Panc1 (cell line): ENCODE measurements around the gene PABPN1L. TPM values are rescaled to one million over a fixed set of nuclear protein-coding genes. Genes with fewer than 3 reads are reported as not detected.

Experiments
- ATAC-seq: fragments of 200-7000 bp; cut with Tn5 transposase; 2 replicates; pipeline ENCODE4 v1.9.1; 2020; ENCODE audit warnings: mild to moderate bottlenecking, moderate library complexity
- BruUV-seq: library from RNA; stranded (reverse); fragments of 400-500 nt; replicated peaks from 2 replicates; lab custom pipeline; 2021; lab: Mats Ljungman, UMichigan
- CTCF ChIA-PET: fragments of 300-600 bp; sonication (Branson Sonifier 250); formaldehyde crosslinking; loops from one replicate; lab custom pipeline; 2022; ENCODE audit warnings: antibody characterized with exemption; lab: Charles Lee
- POLR2A ChIA-PET: fragments of 300-600 bp; sonication (Branson Sonifier 250); formaldehyde crosslinking; loops from one replicate; lab custom pipeline; 2022; ENCODE audit warnings: antibody characterized with exemption; lab: Charles Lee
- DNase-seq: peaks from one replicate; pipeline ENCODE4 v3.0.0-alpha.2; 2010; ENCODE audit warnings: low read depth, low spot score
- H3K27ac ChIP-seq: 2 replicates; pipeline ENCODE4 v1.5.1; 2011; ENCODE audit warnings: mild to moderate bottlenecking, low read length, inconsistent platforms
- H3K27me3 ChIP-seq: fragments of 200-500 bp; sonication (Bioruptor generic); 2 replicates; pipeline ENCODE4 v1.6.0; 2014; ENCODE audit warnings: low read length, inconsistent platforms; ENCODE audit not compliant: control insufficient read depth, insufficient read depth
- H3K36me3 ChIP-seq: fragments of 200-500 bp; sonication (Bioruptor generic); 2 replicates; pipeline ENCODE4 v1.5.1; 2014; ENCODE audit warnings: inconsistent platforms, mild to moderate bottlenecking, low read length, moderate library complexity; ENCODE audit not compliant: control insufficient read depth, insufficient read depth
- H3K4me1 ChIP-seq: 2 replicates; pipeline ENCODE4 v1.5.1; 2011; ENCODE audit warnings: inconsistent platforms, mild to moderate bottlenecking, low read length, moderate library complexity; ENCODE audit not compliant: control insufficient read depth, insufficient read depth
- H3K4me3 ChIP-seq, 2 experiments: 2 replicates each; pipeline ENCODE4 v1.5.1; 2011 to 2012; ENCODE audit warnings: low read depth in 2 of 2, low read length in 2 of 2, mild to moderate bottlenecking in 2 of 2, inconsistent platforms in 1 of 2, moderate library complexity in 1 of 2
- H3K9me3 ChIP-seq: fragments of 200-500 bp; sonication (Bioruptor generic); 2 replicates; pipeline ENCODE4 v1.5.1; 2014; ENCODE audit warnings: low read depth, mild to moderate bottlenecking, inconsistent platforms, low read length, moderate library complexity; ENCODE audit not compliant: control insufficient read depth, insufficient read depth
- CTCF ChIP-seq: fragments of 450-650 bp; IDR thresholded peaks from 2 replicates; pipeline ENCODE4 v1.5.1; 2017; ENCODE audit warnings: mild to moderate bottlenecking
- POLR2AphosphoS5 ChIP-seq: IDR thresholded peaks from 2 replicates; pipeline ENCODE4 v1.6.1; 2012; ENCODE audit warnings: mild to moderate bottlenecking, low read depth, low read length, moderate library complexity
- REST ChIP-seq, 2 experiments: IDR thresholded peaks; 2 replicates each; pipeline ENCODE4 v1.6.1; 2011 to 2012; ENCODE audit warnings: low read depth in 2 of 2, control low read depth in 1 of 2, low read length in 1 of 2, mild to moderate bottlenecking in 1 of 2, moderate library complexity in 1 of 2; ENCODE audit not compliant: insufficient read depth in 1 of 2
- SIN3A ChIP-seq: IDR thresholded peaks from 2 replicates; pipeline ENCODE4 v1.6.1; 2012; ENCODE audit warnings: low read depth, mild to moderate bottlenecking, low read length, moderate library complexity, borderline replicate concordance; ENCODE audit not compliant: insufficient read depth
- TCF7L2 ChIP-seq: IDR thresholded peaks from 2 replicates; pipeline ENCODE4 v1.6.1; 2011; ENCODE audit warnings: mild to moderate bottlenecking, low read depth, low read length, inconsistent platforms
- in situ Hi-C: cut with HindIII; loops from 2 replicates; pipeline ENCODE4 v1.10.0; 2016; ENCODE audit warnings: low sequenced_read_pairs, low pct_unique_long_range_greater_than_20kb
- intact Hi-C: fragments of 100-400 bp; cut with micrococcal nuclease; formaldehyde crosslinking; loops from one replicate; pipeline ENCODE4 v1.10.0; 2022; ENCODE audit not compliant: unreplicated experiment
- total RNA-seq: library from RNA; stranded (reverse); gene quantifications from one replicate; pipeline ENCODE4 v1.2.1, GENCODE V29; 2021; ENCODE audit not compliant: unreplicated experiment

Gene PABPN1L
- total RNA-seq, 1 experiment from 2014 or later = not detected

GRCh38 chr16:88815227-88815626 is 51.2 kb downstream of the PABPN1L start:
- CTCF ChIA-PET = interaction anchor here (0.5 kb wide), 1 partner anchor 106 kb away, joined by 7 read pairs; no protein-coding TSS in a partner anchor
- BruUV-seq = no TSS peak
- peaks cover 5% of the 10 kb centered on the region for H3K4me1 ChIP-seq
- H3K4me3 ChIP-seq = no peak overlapping the region
- intact Hi-C loops = loop anchor here (10.0 kb wide), 1 partner anchor 350 kb away; no protein-coding TSS in a partner anchor
- H3K36me3 ChIP-seq = peaks cover 4% of the 10 kb centered on the region; the same call in 1 of the 2 replicates
- no peak; the same call in 1 of the 2 replicates for TF ChIP-seq POLR2AphosphoS5
- TF ChIP-seq SIN3A = no peak
- no peak for TF ChIP-seq CTCF
- no peak for TF ChIP-seq REST (IDR thresholded peaks at IDR 0.05; ENCODE audit: insufficient read depth in 1 of 2, low read depth in 2 of 2, low read length in 1 of 2)
- TF ChIP-seq TCF7L2 = no peak
- H3K9me3 ChIP-seq = no peaks in the 10 kb centered on the region
- DNase-seq = no peak
- in situ Hi-C loops = no loop called here
- no peaks in the 10 kb centered on the region for H3K27me3 ChIP-seq
- POLR2A ChIA-PET = no interaction called here
- no peak for ATAC-seq
- no peak overlapping the region for H3K27ac ChIP-seq

- no peak overlapping the region for H3K27ac ChIP-seq
- ATAC-seq (no peak), DNase-seq (no peak)
- H3K36me3 ChIP-seq = peaks cover 4% of the 10 kb centered on the region; the same call in 1 of the 2 replicates
- BruUV-seq = no TSS peak
- H3K4me1 ChIP-seq = peaks cover 16% of the 10 kb centered on the region
- TF ChIP-seq REST (IDR thresholded peaks at IDR 0.05; ENCODE audit: insufficient read depth in 1 of 2, low read depth in 2 of 2, low read length in 1 of 2) = no peak
- intact Hi-C loops (loop anchor here (10.0 kb wide), 1 partner anchor 351 kb away; no protein-coding TSS in a partner anchor), in situ Hi-C loops (no loop called here)
- no peaks in the 10 kb centered on the region for H3K27me3 ChIP-seq
- H3K9me3 ChIP-seq = no peaks in the 10 kb centered on the region
- ChIA-PET CTCF (interaction anchor here (0.6 kb wide), 1 partner anchor 29 kb away, joined by 12 read pairs; no protein-coding TSS in a partner anchor), POLR2A (no interaction called here)
- no peak overlapping the region for H3K4me3 ChIP-seq
Observed at GRCh38 chr16:88814144-88814502, 52.3 kb downstream of the PABPN1L start.

Other genes with a start within 250 kb of the PABPN1L start
- gene IL17C, start 228.1 kb downstream of the PABPN1L start, total RNA-seq = not detected
- gene CYBA, start 215.6 kb downstream of the PABPN1L start, total RNA-seq = 233 TPM
- gene MVD, start 203.6 kb downstream of the PABPN1L start, total RNA-seq = 96.8 TPM
- gene SNAI3, start 180.2 kb downstream of the PABPN1L start, total RNA-seq = not detected
- 19.8 TPM for gene RNF166, start 160.3 kb downstream of the PABPN1L start, total RNA-seq
- gene CTU2, start 160.2 kb downstream of the PABPN1L start, total RNA-seq = 24.8 TPM
- gene PIEZO1, start 81.4 kb downstream of the PABPN1L start, total RNA-seq = 175 TPM
- gene CDT1, start 62.9 kb downstream of the PABPN1L start, total RNA-seq = 39.9 TPM
- gene APRT, start 54.7 kb downstream of the PABPN1L start, total RNA-seq = 231 TPM
- gene GALNS, start 9.7 kb downstream of the PABPN1L start, total RNA-seq = 81.6 TPM
- 73.8 TPM for gene TRAPPC2L, start 9.5 kb downstream of the PABPN1L start, total RNA-seq
- 13.7 TPM for gene CBFA2T3, start 110.5 kb upstream of the PABPN1L start, total RNA-seq
- 30.8 TPM for gene ACSF3, start 227.2 kb upstream of the PABPN1L start, total RNA-seq